HG02678 (cell line): ENCODE results near the gene APEH.
A peak's percentile ranks its signal among the peaks of the same experiment; 100 is the strongest.
"Not testable (repeated sequence)": the region's sequence is repeated elsewhere in the genome, so short reads cannot be mapped to it uniquely, and the experiment has no call there.

Experiments used
- ATAC-seq: cut with Tn5 transposase; IDR thresholded peaks from one replicate; pipeline ENCODE4 v1.9.1; 2021; ENCODE audit warnings: mild to moderate bottlenecking, moderate library complexity; ENCODE audit not compliant: unreplicated experiment

The APEH gene

DNA sequence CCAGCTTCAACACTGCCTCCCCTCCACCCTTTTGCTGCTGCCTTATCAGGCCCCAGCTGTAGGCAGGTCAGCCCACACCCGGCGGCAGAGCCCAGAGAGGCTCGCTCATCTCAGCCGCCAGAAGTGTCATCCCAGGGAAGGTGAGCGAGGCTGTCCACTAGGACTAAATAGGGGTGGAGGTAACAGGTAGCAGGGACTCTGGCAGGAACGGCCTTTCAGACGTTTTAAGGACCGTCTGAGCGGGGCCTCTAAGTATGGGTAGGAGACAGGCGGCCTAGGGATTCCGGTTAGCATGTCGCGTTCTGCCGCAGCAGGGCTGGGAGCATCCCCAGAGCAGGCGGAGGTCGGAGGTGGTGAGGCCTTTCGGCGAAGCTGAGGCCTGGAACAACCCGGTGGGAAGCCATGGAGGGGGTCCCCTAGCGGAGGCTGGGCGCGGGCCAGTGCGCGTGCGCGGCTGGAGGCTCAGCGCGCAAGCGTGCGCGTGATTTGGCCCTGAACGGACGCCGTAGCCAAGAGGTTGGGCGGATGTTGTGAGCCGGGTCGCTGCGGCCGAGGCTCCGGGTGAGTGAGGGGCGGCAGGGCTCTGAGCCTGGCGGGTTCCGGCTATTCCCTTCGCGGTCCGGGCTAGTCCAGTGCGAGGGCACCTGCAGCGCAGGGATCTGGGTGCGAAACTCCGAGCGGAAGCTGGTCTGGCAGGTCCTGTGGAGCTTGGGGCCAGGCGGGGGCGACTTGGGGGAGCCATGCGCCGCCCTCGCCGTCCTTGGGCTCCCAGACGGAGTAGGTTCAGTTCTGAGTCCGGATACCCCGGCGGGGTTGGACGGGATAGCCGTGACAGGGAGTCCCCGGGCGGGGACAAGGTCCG, 15.1 kb downstream of the APEH start, which contains the start of the genes MST1 and RNF123:
Gene MST1, minus strand, starts transcription at position 429 of the 862 bp plus-strand sequence. CDS start 783 bp downstream, outside the sequence.
Gene RNF123, plus strand, starts transcription at position 512 of the 862 bp plus-strand sequence. CDS start 1,609 bp downstream, outside the sequence.
- peak; percentile 71 for ATAC-seq

DNA sequence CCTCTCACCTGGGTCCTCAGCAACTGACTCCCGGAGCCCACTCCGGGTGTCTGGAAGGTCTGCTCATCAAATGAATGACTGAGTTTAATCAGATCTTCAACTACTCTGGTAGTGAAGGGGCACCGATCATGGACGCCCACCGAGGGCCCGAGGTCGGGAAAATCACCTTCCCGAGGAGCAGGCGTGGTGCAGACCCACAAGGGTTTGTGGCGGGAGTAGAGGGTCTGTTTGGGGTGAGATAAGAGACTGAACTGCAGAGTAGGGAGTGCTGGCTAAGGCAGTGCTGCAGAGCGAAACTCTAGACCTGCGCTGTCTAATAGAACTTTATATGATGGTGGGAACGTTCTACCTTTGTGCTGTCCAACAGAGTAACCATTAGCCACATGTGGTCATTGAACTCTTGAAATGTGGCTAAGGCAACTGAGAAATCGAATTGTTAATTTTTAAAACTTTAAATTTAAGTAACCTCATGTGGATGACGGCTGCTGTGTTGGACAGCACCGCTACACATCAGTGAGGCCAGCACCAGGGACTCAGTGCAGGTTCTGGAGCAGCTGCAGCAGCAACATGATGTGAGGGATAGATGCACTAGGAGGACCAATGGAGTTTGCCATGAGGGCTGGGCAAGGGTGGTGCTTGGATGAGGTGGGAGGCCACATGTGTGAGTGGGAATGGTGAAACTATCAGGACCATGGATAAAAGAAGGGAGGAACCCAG, 15.9 kb downstream of the APEH start:
- not testable (repeated sequence) for ATAC-seq

DNA sequence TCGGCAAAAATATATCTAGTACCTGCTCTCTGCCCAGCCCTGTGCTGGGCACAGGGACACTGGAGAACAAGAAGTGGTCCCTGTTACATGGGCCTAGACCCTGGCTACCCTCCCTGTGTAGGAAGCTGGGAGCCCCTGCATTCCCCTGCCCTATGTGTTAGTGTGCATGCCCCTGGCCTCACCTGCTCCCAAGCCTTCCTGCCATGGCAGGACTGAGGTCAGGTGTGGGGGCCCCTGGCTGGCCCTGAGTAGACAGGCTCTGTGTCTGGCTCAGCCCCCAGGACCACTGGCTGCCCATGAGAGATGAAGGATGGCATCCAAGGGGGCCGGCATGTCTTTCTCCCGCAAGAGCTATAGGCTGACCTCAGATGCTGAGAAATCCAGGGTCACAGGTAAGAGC, 16.7 kb downstream of the APEH start:
- ATAC-seq = not testable (repeated sequence)

DNA sequence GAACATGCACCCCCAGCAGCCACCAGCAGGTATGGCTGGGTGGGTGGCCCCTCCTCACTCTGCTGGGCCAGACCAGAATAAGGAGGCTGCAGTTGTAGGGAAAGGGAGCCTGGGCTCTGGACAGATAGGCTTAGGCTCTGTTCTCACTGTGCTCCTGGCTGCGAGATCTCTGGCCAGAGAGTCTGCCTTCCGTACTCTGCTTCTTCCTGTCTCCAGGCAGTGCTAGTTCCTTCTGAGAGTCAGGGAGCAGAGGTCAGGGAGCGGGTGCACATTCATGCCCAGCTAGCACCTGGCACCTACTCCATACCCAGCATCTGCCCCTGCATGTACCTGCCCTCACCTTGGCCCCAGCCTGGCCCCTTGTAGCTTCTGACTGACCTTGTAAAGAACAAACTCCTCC, 17.3 kb downstream of the APEH start:
- ATAC-seq = not testable (repeated sequence)

DNA sequence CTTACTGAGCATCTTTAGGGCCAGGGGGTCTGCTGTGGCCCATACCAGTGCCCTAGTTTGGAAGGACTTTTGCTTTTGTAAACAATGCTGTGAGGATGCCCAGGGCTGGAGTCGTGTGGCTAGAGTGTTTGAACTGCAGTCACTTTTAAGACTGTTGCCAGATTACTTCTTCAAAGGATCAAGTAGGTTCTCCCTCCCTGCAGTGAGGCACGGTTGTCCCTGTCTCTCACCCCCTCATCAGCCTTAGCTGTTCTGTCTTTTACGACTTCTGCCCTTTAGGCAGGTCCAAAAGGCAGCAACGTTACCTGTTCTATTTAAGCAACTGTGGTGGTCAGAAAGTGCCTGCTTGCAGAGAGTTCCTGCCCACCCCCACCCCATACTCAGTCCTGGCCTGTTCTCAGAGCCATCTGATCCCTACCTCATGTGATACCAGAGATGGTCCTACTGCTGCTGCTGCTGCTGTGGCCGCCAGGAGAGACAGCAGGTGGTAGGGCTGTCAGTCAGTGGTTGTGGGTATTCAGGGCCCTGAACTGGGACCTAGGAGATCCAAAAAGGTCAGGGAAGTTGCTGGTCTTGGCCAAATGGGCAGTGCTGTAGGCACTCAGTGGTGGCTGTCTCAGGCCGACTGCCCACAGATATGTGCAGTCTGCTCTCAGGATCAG, 20.4 kb downstream of the APEH start:
- ATAC-seq = not testable (repeated sequence)

DNA sequence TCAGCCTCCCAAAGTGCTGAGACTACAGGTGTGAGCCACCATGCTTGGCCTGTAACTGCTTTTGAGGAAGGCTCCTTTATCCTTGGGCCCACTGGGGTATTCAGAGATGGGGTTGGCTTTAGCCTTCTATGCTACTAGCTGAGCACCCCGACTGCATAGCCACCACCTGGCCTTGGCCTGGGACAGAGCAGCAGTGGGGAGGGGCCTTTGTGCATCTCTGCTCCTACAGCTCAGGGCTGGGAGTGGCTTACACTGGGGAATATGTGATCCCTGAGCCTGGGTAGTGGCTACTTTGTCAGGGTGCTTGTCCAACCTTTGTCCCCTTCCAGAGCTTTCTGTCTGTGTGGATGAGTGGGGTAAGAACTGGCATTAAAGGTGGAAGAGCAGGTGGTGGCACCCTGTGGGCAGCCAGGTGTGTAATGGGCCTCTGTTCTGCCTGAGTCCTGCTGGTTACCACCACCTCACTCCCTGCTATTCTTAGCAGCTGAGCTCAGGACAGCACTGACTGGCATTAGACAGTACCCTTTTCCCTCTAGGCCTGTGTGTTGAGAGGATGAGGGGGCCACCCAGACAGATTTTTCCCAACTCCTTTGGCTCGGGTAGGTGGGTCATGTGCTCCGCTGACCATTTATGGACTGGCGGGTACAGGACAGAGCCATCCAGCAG, 21.3 kb downstream of the APEH start:
- ATAC-seq = not testable (repeated sequence)

DNA sequence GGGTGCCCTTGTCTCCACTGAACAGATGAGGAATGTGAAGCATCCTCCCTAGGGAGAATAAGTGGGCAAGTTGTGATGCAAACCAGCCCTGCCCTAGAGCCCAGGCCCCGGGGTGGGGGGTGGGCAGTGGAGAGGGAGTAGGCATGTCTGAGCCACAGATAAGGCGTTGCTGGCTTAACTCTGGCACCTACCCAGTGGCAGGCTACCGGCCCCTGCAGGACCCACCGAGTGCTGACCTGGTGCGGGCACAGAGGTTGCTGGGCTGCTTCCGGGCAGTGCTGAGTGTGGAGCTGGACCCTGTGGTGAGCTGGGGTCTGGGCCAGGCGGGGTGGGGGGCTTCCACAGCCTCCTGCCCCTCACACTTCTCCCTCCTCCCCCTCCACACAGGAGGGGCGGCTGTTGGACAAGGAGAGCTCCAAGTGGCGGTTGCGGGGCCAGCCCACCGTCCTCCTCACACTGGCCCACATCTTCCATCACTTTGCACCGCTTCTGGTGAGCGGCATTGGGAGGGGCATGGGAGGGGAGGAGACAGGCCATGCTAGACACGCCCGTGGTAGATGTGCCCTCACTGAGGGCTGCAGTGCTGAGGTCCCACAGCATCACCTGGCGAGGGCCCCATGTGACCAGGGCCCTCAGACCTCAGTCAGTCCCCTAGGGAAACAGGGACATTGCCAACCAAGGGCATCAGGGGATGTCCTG, 25.3 kb downstream of the APEH start:
- no peak for ATAC-seq

DNA sequence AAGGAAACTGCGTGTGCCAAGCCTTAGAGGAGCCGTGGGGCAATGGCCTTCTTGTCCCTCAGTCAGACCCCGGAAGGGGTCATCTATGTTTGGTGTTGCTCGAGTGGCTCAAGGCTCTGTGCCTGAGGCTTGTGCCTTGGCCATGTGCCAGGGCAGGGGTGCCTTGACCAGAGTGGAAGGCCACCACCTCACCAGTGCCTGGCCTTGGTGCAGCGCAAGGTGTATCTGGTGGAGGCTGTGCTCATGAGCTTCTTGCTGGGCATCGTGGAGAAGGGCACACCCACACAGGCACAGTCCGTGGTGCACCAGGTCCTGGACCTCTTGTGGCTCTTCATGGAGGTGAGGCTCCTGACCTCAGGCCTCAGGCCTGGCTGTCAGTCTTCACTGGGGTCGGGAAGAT, 25.9 kb downstream of the APEH start:
- no peak for ATAC-seq

DNA sequence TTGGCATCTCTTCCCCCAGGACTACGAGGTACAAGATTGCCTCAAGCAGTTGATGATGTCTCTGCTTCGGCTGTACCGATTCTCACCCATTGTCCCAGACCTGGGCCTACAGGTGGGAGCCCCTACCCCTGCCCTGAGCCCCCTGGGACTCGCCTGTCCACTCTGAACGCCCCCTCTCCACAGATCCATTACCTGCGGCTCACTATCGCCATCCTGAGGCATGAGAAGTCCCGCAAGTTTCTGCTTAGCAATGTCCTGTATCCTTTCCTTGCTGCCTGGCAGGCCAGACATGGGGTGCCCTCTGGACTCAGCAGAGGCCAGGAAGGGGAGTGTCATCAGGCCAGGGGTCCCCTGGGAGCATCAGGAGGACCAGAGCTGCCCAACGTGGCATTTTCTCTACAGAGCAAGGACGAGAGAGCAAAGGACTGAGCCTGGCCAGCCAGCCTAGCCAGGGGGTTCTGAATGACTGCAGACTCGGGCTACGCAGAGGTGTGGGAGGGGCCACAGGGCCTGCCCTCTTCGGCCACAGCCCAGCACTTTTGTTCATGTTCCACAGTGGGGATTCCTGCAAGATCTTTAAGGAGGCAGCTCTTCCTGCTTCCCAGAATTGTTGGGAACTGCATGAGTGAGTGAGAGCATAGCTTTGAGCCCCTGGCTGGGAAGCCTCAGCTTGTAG, 26.4 kb downstream of the APEH start:
- no peak for ATAC-seq

DNA sequence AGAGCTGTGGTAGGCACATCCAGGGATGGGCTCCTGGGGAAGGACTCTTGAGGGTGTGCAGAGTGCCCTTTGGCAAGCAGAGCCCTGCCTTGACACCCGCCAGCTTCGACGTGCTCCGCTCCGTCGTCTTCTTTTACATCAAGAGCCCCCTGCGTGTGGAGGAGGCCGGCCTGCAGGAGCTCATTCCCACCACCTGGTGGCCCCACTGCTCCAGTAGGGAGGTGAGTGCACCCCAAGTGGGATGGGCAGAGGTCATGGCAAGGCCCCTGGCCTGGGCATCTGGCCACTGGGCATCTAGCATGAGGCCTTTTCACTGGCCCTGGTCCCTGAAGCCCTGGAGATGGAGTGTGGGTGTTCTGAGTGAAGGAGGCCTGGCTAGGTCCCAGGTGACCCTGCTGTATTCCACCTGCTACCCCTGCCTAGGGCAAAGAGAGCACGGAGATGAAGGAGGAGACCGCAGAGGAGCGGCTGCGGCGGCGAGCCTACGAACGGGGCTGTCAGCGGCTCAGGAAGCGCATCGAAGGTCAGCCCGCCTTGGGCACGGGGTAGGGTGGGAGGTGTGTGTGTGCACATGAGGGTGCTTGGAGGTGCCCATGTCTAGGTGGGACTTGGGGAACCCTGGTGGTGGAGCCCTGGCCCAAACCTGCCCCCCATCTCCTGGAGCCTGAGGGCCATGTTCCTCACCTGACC, 27.4 kb downstream of the APEH start:
- ATAC-seq = no peak

DNA sequence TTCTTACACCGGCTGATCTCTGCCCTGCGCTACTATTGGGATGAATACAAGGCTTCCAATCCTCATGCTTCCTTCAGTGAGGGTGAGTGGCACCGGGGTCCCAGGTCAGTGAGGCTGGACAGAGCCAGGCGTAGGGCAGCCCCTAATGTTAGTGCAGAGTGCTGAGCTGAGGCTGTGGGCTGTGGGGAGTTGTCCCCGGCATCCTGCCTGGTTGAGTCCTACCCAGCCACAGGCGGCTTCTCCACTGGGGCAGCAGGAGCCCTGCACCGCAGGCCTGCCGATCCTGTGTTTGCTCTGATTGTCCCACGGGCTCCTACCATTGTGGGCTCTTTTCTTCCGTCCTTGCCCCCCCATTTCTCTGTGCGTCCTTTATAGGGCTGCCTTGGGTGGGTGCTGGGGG, 28.5 kb downstream of the APEH start:
- no peak for ATAC-seq

DNA sequence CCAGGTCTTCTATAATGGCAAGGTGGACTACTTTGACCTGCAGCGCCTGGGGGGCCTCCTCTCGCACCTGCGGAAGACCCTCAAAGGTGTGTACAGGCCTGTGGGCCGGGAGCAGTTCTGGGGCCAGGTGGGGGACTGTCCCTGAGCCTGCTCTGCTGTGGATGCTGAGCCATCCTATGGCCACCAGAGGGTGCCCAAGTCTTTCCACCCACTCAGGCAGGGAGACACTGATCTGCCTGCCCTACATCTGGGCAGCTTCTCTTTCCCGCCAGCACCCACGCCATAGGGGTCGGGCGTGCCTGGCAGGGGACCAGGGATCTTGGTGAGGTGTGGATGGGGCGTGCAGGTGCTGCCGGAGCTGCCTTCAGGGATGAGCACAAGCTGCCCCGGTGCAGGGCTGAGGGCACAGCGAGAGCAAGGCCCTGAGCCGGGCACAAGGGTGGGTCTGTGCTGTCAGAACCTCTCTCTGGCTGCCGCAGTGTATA, 29.3 kb downstream of the APEH start:
- no peak for ATAC-seq

DNA sequence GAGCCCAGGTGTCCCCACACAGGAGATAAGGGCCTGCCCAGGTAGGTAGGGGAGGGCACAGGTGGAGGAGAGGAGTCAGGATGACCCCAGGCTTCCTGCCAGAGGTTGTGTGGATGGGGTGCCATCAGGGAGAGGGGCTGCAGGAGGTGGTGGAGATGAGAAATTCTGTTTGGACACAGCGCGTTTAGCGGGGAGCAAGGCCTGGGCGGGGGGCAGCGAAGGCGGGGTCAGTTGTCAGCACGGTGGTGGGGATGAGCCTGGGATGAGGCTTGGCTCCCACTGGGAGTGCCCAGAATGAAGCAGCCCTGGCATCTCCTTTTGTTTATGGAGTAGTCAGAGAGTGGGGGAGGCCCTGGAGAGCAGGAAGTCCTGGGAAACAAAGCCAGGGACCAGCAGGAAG, 29.8 kb downstream of the APEH start:
- no peak for ATAC-seq

DNA sequence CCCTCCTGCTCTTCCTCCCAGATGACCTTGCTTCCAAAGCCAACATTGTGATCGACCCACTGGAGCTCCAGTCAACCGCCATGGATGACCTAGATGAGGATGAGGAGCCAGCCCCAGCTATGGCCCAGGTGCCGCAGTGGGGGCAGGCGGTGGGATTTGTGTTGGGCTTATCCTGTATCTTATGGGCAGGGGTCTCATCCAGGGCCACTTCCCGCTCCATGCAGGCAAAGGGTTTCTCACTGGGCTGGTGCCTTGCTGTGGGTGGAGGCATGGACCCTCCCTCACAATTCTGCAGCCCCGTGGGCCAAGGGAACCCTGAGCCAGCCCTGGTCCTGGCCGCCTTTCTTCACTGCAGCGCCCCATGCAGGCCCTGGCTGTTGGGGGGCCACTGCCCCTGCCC, 30.5 kb downstream of the APEH start:
- no peak for ATAC-seq

DNA sequence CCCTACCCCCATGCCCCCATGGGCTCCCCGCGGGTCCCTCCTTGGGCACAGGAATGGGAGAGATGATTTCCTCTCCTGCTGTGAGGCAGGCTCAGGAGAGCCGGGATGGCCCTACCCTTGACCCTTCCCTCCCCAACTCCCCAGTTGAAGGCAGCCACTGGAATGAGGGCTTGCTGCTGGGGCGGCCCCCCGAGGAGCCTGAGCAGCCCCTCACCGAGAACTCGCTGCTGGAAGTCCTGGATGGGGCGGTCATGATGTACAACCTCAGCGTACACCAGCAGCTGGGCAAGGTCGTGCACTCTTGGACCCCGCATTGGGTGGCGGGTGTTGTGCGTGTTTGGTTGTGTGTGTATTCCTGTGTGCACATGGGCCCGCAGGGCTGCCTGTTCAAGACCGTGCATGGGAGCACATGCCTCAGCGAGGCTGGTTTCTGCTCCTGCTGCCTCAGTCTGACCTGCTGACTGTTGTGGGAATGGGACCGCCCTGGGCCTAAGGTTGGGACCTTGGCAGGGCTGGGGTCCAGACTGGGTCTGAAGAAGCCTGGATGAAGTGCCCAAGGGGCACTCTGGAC, 31.3 kb downstream of the APEH start:
- ATAC-seq = no peak

DNA sequence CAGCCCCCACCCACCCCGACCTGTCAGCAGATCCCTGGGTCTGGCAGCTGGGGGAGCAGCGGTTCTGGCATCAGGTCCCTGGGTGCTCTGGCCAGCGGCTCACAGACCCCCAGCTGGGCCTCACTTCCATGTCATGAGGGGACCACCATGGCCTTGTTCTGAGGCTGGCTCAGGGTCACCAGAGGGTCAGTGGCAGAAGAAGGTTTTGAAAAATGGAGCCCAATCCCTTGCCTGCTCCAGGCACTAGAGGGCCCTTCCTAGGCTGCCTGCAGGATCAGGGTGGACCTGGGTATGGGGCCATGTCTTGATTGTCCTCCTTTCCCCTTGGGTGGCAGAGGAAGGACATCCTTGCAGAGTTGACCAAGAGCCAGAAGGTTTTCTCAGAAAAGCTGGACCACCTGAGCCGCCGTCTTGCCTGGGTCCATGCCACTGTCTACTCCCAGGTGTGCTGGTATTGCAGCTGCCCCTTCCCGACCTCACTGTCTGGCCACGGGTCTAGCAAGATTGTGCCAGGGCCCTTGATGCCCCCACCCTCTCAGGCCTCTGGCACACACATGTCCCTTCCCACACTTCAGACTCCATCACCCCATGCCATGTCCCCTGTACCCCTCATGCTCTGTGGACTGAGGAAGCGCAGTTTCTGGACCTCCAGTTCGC, 32.4 kb downstream of the APEH start:
- ATAC-seq = no peak

DNA sequence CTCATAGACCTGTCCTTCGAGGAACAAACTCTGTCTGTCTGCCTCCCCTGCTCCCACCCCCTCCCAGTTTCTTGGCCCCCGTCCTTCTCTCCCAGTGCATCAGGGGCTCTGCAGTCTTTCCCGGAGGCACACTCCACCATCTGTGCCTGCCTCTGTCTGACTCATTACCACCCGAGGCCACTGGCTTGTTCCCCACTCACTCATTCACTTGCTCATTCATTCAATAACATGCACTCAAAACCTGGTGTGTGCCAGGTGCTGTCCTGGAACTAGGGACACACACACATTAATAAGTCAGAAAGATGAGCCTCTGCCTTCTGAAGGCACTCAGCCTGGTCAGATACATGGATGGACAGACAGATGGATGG, 32.9 kb downstream of the APEH start:
- no peak for ATAC-seq

DNA sequence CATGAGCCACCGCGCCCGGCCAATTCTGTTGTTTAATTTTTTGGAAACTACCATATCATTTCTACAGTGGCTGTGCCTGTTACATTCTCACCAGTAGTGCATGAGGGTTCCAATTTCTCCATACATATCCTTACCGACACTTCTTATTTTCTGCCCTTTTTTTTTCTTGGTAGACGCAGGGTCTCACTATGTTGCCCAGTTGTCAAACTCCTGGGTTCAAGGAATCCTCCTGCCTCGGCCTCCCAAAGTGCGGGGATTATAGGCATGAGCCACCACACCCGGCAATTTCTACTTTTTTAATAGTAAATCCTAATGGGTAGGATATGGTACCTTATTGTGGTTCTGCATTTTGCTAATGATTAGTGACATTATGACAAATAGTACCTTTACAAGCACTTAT, 35.7 kb downstream of the APEH start:
- no peak for ATAC-seq
